HEK293 (cell line): Measurements from ENCODE around the gene CAPN10.

ENCODE experiments used
- CTCF ChIP-seq: fragments of 450-650 bp; formaldehyde crosslinking; IDR thresholded peaks from 2 replicates; pipeline ENCODE4 v1.5.1; 2016; ENCODE audit warnings: missing biosample characterization, missing genetic modification characterization
- GLI4 ChIP-seq: fragments of 450-650 bp; formaldehyde crosslinking; IDR thresholded peaks from 2 replicates; pipeline ENCODE4 v1.5.1; 2016; ENCODE audit warnings: missing biosample characterization, missing genetic modification characterization
- PBX3 ChIP-seq: sonication (generic); formaldehyde crosslinking; IDR thresholded peaks from 2 replicates; pipeline ENCODE4 v1.8.1; 2022; ENCODE audit warnings: mild to moderate bottlenecking, moderate library complexity, missing genetic modification reagents
- REST ChIP-seq: fragments of 450-650 bp; formaldehyde crosslinking; IDR thresholded peaks from 2 replicates; pipeline ENCODE4 v1.5.1; 2016; ENCODE audit warnings: missing biosample characterization, missing genetic modification characterization
- SETDB1 ChIP-seq: IDR thresholded peaks from one replicate; pipeline ENCODE4 v1.6.1; 2017; ENCODE audit warnings: mild to moderate bottlenecking, low read length, moderate library complexity, mixed read lengths; ENCODE audit not compliant: insufficient read length
- YY1 ChIP-seq: fragments of 450-650 bp; formaldehyde crosslinking; IDR thresholded peaks from 2 replicates; pipeline ENCODE4 v1.5.1; 2018; ENCODE audit warnings: missing biosample characterization, missing genetic modification characterization
- ZBTB48 ChIP-seq: fragments of 450-650 bp; formaldehyde crosslinking; IDR thresholded peaks from 2 replicates; pipeline ENCODE4 v1.5.1; 2016; ENCODE audit warnings: missing biosample characterization, missing genetic modification characterization
- ZNF114 ChIP-seq: fragments of 450-650 bp; formaldehyde crosslinking; IDR thresholded peaks from 2 replicates; pipeline ENCODE4 v1.5.0; 2017; ENCODE audit warnings: missing biosample characterization, missing genetic modification characterization
- ZNF121 ChIP-seq: fragments of 450-650 bp; formaldehyde crosslinking; IDR thresholded peaks from 2 replicates; pipeline ENCODE4 v1.5.1; 2016; ENCODE audit warnings: missing biosample characterization, missing genetic modification characterization
- ZNF175 ChIP-seq: fragments of 450-650 bp; formaldehyde crosslinking; IDR thresholded peaks from 2 replicates; pipeline ENCODE4 v1.5.1; 2016; ENCODE audit warnings: missing biosample characterization, missing genetic modification characterization
- ZNF280D ChIP-seq: fragments of 450-650 bp; formaldehyde crosslinking; IDR thresholded peaks from 2 replicates; pipeline ENCODE4 v1.5.1; 2016; ENCODE audit warnings: missing biosample characterization, missing genetic modification characterization
- ZNF398 ChIP-seq: fragments of 450-650 bp; formaldehyde crosslinking; IDR thresholded peaks from 2 replicates; pipeline ENCODE4 v1.5.1; 2017; ENCODE audit warnings: missing biosample characterization, missing genetic modification characterization
- ZNF571 ChIP-seq: fragments of 450-650 bp; formaldehyde crosslinking; IDR thresholded peaks from 2 replicates; pipeline ENCODE4 v1.5.0; 2017; ENCODE audit warnings: missing biosample characterization, missing genetic modification characterization
- ZNF777 ChIP-seq: fragments of 450-650 bp; formaldehyde crosslinking; IDR thresholded peaks from 2 replicates; pipeline ENCODE4 v1.5.1; 2017; ENCODE audit warnings: missing biosample characterization, missing genetic modification characterization, borderline replicate concordance

- TF ChIP-seq GLI4 (tag by site-specific recombination) (no peak), ZNF777 (no peak), CTCF (tag by site-specific recombination) (no peak), REST (tag by site-specific recombination) (no peak), YY1 (tag by site-specific recombination) (no peak), ZNF571 (tag by site-specific recombination) (no peak), ZNF280D (tag by site-specific recombination) (no peak), SETDB1 (no peak), ZNF121 (tag by site-specific recombination) (no peak), ZBTB48 (no peak), PBX3 (CRISPR knock-in tag) (no peak), ZNF114 (no peak), ZNF175 (tag by site-specific recombination) (no peak), ZNF398 (tag by site-specific recombination) (no peak)
These were observed 45.2 kb downstream of the CAPN10 start for GRCh38 chr2:240631548-240632305.
